Measurements from ENCODE around the gene FHIT.

Gene FHIT

GRCh38 chr3:60160822-60161748 lies 1090.2 kb downstream of the FHIT start:
- no peak for DNase-seq (ENCODE audit: low read depth)

- no peak for DNase-seq (ENCODE audit: low read depth)
These were observed 1091.0 kb downstream of the FHIT start for GRCh38 chr3:60160111-60160821.

GRCh38 chr3:60158035-60158434 lies 1093.2 kb downstream of the FHIT start:
- DNase-seq (ENCODE audit: low read depth): no peak

- DNase-seq (ENCODE audit: low read depth): no peak
These were observed 1097.2 kb downstream of the FHIT start for GRCh38 chr3:60154011-60154410.

GRCh38 chr3:60153221-60153999 lies 1097.8 kb downstream of the FHIT start:
- no peak for DNase-seq (ENCODE audit: low read depth)

GRCh38 chr3:60149501-60149900 lies 1101.8 kb downstream of the FHIT start:
- DNase-seq (ENCODE audit: low read depth): no peak

- no peak for DNase-seq (ENCODE audit: low read depth)
These were observed 1103.9 kb downstream of the FHIT start for GRCh38 chr3:60147249-60147950.

- no peak for DNase-seq (ENCODE audit: low read depth)
These were observed 1105.1 kb downstream of the FHIT start for GRCh38 chr3:60146121-60146520.

GRCh38 chr3:60144071-60144470 lies 1107.2 kb downstream of the FHIT start:
- no peak for DNase-seq (ENCODE audit: low read depth)

GRCh38 chr3:60142009-60142408 lies 1109.2 kb downstream of the FHIT start:
- DNase-seq (ENCODE audit: low read depth): no peak

- DNase-seq (ENCODE audit: low read depth): no peak
These were observed 1111.1 kb downstream of the FHIT start for GRCh38 chr3:60140160-60140559.

GRCh38 chr3:60136601-60137000 lies 1114.7 kb downstream of the FHIT start:
- DNase-seq (ENCODE audit: low read depth): no peak

GRCh38 chr3:60135474-60135873 lies 1115.8 kb downstream of the FHIT start:
- no peak for DNase-seq (ENCODE audit: low read depth)

GRCh38 chr3:60133269-60134162 lies 1117.7 kb downstream of the FHIT start:
- no peak for DNase-seq (ENCODE audit: low read depth)

GRCh38 chr3:60131618-60132017 lies 1119.6 kb downstream of the FHIT start:
- no peak for DNase-seq (ENCODE audit: low read depth)

- DNase-seq (ENCODE audit: low read depth): no peak
These were observed 1124.5 kb downstream of the FHIT start for GRCh38 chr3:60126511-60127304.

- DNase-seq (ENCODE audit: low read depth): no peak
These were observed 1125.6 kb downstream of the FHIT start for GRCh38 chr3:60125686-60126085.

- DNase-seq (ENCODE audit: low read depth): no peak
These were observed 1131.0 kb downstream of the FHIT start for GRCh38 chr3:60120245-60120644.

- no peak for DNase-seq (ENCODE audit: low read depth)
These were observed 1137.1 kb downstream of the FHIT start for GRCh38 chr3:60114191-60114590.

GRCh38 chr3:60107275-60107674 lies 1144.0 kb downstream of the FHIT start:
- no peak for DNase-seq (ENCODE audit: low read depth)
